Psoas muscle (tissue), 8 donors: ENCODE results near the gene LHFPL3. TPM values are rescaled to one million over a fixed set of nuclear protein-coding genes. Genes with fewer than 3 reads are reported as not detected.

ENCODE experiments used
- ATAC-seq, 4 donors: fragments of 200-7000 bp; cut with Tn5 transposase; one replicate each; pipeline ENCODE4 v1.9.1; 2020; ENCODE audit warnings: moderate library complexity in 3 of 4, mild to moderate bottlenecking in 2 of 4
- DNase-seq, 2 donors: peaks; one replicate each; pipeline ENCODE4 v3.0.0-alpha.2; 2020
- H3K27ac ChIP-seq: fragments of 200-600 bp; one replicate; pipeline ENCODE4 v1.8.0; 2022
- H3K27me3 ChIP-seq, 3 donors: fragments of 200-600 bp in 1 of 3; one replicate each; pipeline versions ENCODE4 v1.6.1 to v1.8.0; 2013 to 2022; ENCODE audit warnings: low read length in 2 of 3, mild to moderate bottlenecking in 2 of 3, moderate library complexity in 1 of 3; ENCODE audit not compliant: insufficient read depth in 3 of 3
- H3K36me3 ChIP-seq, 2 donors: fragments of 200-600 bp in 1 of 2; one replicate each; pipeline versions ENCODE4 v1.6.1 to v1.8.0; 2013 to 2022; ENCODE audit warnings: low read depth in 1 of 2, mild to moderate bottlenecking in 1 of 2, moderate library complexity in 1 of 2; ENCODE audit not compliant: insufficient read depth in 1 of 2
- H3K4me1 ChIP-seq: fragments of 200-600 bp; one replicate; pipeline ENCODE4 v1.8.0; 2022
- H3K4me3 ChIP-seq: fragments of 200-600 bp; one replicate; pipeline ENCODE4 v1.8.0; 2022; ENCODE audit warnings: mild to moderate bottlenecking
- H3K9me3 ChIP-seq: fragments of 200-600 bp; one replicate; pipeline ENCODE4 v1.8.0; 2022
- CTCF ChIP-seq: fragments of 200-600 bp; IDR thresholded peaks from one replicate; pipeline ENCODE4 v1.8.0; 2022; ENCODE audit warnings: antibody characterized with exemption
- WGBS, 3 donors: extraction: QIAGEN DNeasy Blood & Tissue Kit; methylation state at CpG; one replicate each; pipeline versions ENCODE4 v1.1.6 to v1.1.7; 2013; 5-methylcytosine and 5-hydroxymethylcytosine counted together
- intact Hi-C, 2 donors: fragments of 100-400 bp; cut with DNase I; formaldehyde crosslinking; loops; one replicate each; pipeline versions ENCODE4 v1.11.0 to v1.14.2; 2022
- polyA plus RNA-seq, 3 donors: library from polyadenylated mRNA; stranded (reverse); fragments of 200-250 nt; gene quantifications; one replicate each; pipeline ENCODE4 v1.2.3, GENCODE V29; 2013
- total RNA-seq, 4 donors: library from RNA; stranded (reverse); fragmentation: NEBNext Ultra II Directional in 2 of 4; extraction: Animal tissue kit (Norgen Biotek cat#: 25700) in 2 of 4; gene quantifications; one replicate each; pipeline versions ENCODE4 v1.2.1 to v1.2.4, GENCODE V29; 2021 to 2023
- donor health status: healthy with polysubstance abuse.
- donor health status: DM: no; HTN: no; CAD: no; lungs with moderate emphysema.
- donor health status: Bipolar disorder and iron deficiency.
- donor health status: healthy.
- donor health status: DM: yes; HTN: yes; CAD: no.
- donor health status: DM: no; HTN: no; CAD: no.
- donor health status: DM: no; HTN: no; CAD: no.
- donor health status: DM: yes; HTN: yes; CAD: no.

LHFPL3 gene
- total and polyA plus RNA-seq, 7 donors: not detected

GRCh38 chr7:104538152-104538551, 209.7 kb downstream of the LHFPL3 start:
- ATAC-seq: no peak
- DNase-seq: no peak
- no peak for TF ChIP-seq CTCF
- Histone ChIP-seq H3K4me3 (no peak overlapping the region), H3K9me3 (no peaks in the 10 kb centered on the region), H3K27ac (no peak overlapping the region), H3K36me3 (no peaks in the 10 kb centered on the region), H3K4me1 (no peaks in the 10 kb centered on the region), H3K27me3 (no peaks in the 10 kb centered on the region)
- intact Hi-C loops: no loop called here
- 64 to 66% (median 64%) methylated on average over 4 of the region's 4 CpGs for WGBS, 3 donors

GRCh38 chr7:104541897-104542296, 213.5 kb downstream of the LHFPL3 start:
- Histone ChIP-seq H3K27ac (no peak overlapping the region), H3K27me3 (no peaks in the 10 kb centered on the region), H3K4me3 (no peak overlapping the region), H3K36me3 (no peaks in the 10 kb centered on the region), H3K4me1 (no peaks in the 10 kb centered on the region), H3K9me3 (no peaks in the 10 kb centered on the region)
- 54 to 61% (median 61%) methylated on average over 4 of the region's 4 CpGs for WGBS, 3 donors
- ATAC-seq: no peak
- intact Hi-C loops: no loop called here
- no peak for TF ChIP-seq CTCF
- no peak for DNase-seq

GRCh38 chr7:104548861-104549260, 220.5 kb downstream of the LHFPL3 start:
- H3K27ac ChIP-seq: no peak overlapping the region
- H3K36me3 ChIP-seq: no peaks in the 10 kb centered on the region
- ATAC-seq: no peak
- H3K27me3 ChIP-seq: no peaks in the 10 kb centered on the region
- TF ChIP-seq CTCF: no peak
- H3K4me1 ChIP-seq: no peaks in the 10 kb centered on the region
- intact Hi-C loops: no loop called here
- no peaks in the 10 kb centered on the region for H3K9me3 ChIP-seq
- no peak for DNase-seq
- no peak overlapping the region for H3K4me3 ChIP-seq
- 16 to 50% (median 35%) methylated on average over 2 of the region's 2 CpGs for WGBS, 3 donors

GRCh38 chr7:104550362-104550761, 222.0 kb downstream of the LHFPL3 start:
- no peak for DNase-seq
- no peak for ATAC-seq
- intact Hi-C loops: no loop called here

More at GRCh38 chr7:104550362-104550761, 222.0 kb downstream of the LHFPL3 start:
- Histone ChIP-seq H3K36me3 (no peaks in the 10 kb centered on the region), H3K9me3 (no peaks in the 10 kb centered on the region), H3K4me3 (no peak overlapping the region), H3K4me1 (no peaks in the 10 kb centered on the region), H3K27ac (no peak overlapping the region), H3K27me3 (no peaks in the 10 kb centered on the region)
- 65 to 85% (median 71%) methylated on average over 3 of the region's 3 CpGs for WGBS, 3 donors
- TF ChIP-seq CTCF: no peak
